Stimulated activated CD4-positive, alpha-beta T cell treated with anti-CD3 and anti-CD28 coated beads, Interleukin-12 subunit alpha, Interleukin-12 subunit beta, amount 100 ng/mL, for 24 hours (primary cell): Measurements from ENCODE around the gene SDC4.

ENCODE experiments used
- DNase-seq, 2 experiments: peaks; one replicate each; pipeline ENCODE4 v3.0.0-alpha.2; 2020; ENCODE audit warnings: low read depth in 2 of 2

Gene SDC4

DNA sequence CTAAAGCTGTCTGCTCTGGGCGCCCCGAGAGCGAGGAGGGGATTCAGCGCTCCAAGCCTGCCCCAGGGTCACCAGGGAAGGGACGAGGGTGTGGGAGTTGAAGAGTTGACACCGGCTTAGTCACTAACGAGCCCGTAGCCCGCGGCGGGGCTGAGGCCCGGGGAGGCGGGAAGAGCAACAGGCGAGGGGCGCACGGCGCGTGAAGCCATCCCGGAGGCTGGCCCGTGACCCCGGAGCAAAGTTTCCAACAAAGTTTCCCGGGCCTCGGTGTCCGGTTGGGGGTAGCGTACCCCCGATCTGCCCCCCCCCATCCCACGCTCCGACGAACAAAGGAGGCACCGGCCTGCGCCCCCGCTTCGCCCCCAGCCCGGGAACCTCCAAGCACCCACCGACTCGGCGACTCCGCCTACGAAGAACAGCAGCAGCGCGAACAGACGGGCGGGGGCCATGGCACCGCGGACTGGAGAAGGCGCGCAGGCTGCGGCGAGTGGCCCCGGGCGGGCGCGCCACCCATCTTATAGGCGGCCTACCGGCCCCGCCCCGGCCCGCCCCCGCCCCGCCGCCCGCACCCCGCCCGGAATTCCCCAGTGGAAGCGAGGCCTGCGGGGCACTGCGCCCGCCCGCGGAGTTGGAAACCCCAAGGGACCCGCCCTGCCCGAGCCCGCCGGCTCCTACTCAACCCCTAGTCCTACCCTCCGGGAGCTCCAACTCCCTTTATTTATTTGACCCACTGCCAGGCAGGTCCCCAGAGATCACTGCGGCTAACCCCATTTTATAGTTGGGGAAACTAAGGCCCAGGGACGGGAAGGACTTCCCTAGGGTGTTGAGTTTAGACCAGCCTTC is at the start of gene SDC4:
TSS of gene SDC4 (minus strand) at position 489 of the 843 bp plus-strand sequence. CDS start at position 449, 40 bp downstream.
- DNase-seq, result peak; percentile 44 to 63

DNA sequence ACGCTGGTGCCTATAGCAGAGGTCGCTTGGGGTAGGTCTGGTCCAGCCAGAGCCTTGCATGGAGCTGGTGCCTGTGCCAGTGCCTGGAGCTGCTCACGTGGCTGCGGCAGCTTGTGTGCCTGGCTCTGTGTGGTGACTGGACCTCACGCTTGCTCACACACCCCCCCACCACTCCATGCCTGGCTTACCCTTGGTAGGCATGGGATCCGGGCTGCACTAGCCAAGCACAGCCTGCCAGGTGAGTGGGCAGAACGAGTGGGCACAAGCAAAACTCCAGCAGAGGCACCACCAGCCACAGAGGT is 46.8 kb upstream of the SDC4 start:
- DNase-seq, result no peak

GRCh38 chr20:45394221-45395113 is 46.2 kb upstream of the SDC4 start:
- no peak for DNase-seq

DNA sequence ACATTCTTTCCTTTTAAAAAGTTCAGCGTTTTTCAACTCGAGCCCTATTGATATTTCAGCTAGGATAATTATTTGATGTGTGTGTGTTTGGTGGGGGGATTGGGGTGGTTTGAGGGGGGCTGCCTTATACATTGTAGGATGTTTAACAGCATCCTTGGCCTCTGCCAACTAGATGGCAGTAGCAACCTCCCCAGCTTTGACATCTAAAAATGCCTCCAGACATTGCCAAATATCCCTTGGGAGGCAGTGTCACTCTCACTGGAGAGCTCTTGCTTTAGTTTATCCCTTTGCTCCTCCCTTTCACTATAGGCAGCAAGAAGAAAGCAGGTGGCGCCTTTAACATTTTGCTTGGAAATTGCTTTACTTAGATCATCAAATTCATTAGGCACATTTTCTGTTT is 44.5 kb upstream of the SDC4 start:
- DNase-seq, result no peak

DNA sequence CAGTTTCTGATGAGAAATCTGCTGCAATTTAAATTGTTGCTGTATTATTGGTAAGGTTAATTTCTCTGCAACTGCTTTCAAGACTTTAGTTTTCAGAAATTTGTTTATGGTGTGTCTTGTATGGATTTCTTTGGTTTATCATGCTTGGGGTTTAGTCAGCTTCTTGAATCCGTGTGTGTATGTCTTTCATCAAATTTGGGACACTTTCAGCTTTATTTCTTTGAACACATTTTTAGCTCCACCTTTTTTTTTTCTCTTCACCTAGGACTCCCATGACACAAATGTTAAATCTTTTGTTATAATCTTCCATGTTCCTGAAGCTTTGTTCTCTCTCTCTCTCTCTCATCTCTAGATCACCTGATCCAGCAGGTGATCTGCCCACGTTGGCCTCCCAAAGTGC is 43.3 kb upstream of the SDC4 start:
- no peak for DNase-seq

GRCh38 chr20:45390931-45391330 is 42.7 kb upstream of the SDC4 start:
- no peak for DNase-seq

DNA sequence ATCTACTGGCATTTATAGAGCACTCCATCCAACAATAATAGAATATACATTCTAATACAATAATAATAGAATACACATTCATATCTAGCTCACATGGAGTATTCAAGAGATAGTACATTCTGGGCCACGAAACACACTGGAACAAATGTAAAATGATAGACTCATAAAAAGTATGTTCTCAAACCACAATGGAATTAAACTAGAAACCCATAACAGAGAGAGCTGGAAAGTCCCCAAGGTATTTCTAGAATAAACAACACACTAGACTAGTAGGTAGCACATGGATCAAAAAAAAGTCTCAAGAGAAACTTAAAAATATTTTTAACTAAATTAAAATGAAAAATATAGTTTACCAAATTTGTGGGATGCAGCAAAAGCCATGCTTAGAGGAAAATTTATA is 39.0 kb upstream of the SDC4 start:
- no peak for DNase-seq

GRCh38 chr20:45378191-45378590 is 30.0 kb upstream of the SDC4 start, which contains the start of gene TP53TG5:
TP53TG5 (minus strand) TSS chr20:45378325; CDS start chr20:45378236, 89 bp downstream.
- no peak for DNase-seq

DNA sequence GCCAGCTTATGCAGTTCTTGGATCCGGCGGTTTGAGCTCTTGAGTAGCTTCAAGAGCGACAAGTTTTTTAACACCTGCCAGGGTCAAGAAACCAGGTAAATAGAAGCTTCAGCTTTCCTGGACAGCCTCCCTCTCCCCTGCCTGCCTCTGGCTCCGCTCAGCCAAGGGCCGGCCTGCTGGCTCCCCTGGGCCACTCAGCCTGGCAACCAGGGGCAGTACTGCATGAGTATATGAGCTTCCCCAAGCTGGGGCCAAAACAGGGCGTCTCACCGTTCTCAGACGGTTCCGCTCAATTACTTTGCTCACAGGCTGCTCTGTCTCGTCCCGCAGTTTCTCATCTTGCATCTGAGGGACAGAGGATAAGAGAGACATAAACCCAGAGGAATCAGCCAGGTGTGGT is 29.0 kb upstream of the SDC4 start:
- DNase-seq, result no peak

- no peak for DNase-seq
Observed at GRCh38 chr20:45374966-45375365, 26.7 kb upstream of the SDC4 start.

- DNase-seq, result no peak
Observed at GRCh38 chr20:45374101-45374467, 25.9 kb upstream of the SDC4 start.

DNA sequence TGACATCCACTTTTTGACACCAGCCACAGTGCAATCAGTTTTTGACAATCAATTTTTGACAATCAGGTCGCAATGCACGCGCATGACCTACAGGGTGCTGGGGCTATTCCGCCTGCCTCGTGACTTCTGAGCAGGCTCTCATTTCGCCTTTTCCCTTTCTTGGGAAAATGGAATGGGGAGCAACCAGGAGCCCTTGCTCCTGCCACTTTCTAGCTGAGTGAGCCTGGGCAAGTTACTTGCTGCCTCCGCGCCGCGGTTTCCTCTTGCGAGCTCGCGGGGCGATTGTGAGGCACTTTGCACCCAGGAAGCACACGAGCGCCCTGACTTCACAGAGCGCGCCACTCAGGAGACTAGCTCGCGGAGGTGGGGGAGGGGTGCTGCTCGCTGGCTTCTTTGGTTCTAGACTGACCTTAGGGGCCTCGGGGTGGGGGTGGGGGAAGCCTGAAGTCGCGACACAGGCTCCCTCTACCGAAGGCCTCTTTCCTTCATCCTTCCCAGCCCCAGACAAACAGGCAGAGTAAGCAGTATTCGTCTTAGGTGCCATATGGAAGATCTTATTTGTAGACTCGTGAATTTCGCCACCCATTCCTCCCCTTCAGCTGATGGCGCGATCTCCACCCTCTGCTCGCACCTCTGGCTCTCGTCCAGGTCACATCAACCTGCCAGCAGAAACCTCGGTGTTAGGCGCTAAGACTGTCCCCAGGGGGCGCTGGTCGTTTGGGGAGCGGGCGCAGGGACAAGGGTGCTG is 25.3 kb upstream of the SDC4 start:
- peak; percentile 76 to 90 for DNase-seq

DNA sequence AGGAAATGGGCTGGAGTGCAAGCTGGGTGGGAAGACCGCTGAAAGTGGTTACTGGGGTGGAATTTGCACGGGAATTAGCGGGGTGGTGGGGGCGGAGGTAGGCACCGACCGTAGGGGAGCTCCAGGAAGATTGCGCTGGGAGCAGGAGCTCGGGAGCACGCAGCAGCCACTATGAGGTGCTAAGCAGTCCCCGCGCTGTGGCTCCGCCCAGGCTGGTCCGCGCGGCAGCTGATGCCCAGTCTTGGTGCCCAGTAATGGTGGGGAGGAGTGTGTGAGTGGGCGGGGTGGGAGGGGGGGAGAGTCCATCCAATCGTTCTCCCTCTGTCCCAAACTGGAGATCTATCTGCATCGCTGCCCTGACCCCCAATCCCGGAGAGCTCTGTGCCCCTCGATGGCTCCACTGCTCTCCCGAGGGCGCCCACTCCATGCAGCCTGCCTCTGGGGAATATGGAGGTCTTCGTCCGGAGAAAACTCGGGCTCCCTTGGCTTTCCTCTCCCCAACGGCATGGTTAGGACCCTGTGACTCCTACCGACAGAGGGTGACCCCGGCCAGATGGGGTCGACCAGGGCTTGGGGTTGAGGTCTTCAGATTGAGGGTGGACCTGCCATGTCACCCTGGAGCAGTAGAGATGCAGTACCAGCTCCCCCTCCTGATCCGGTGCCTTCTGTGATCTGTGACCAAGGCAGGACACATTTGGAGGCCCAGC is 24.6 kb upstream of the SDC4 start:
- DNase-seq, result no peak

DNA sequence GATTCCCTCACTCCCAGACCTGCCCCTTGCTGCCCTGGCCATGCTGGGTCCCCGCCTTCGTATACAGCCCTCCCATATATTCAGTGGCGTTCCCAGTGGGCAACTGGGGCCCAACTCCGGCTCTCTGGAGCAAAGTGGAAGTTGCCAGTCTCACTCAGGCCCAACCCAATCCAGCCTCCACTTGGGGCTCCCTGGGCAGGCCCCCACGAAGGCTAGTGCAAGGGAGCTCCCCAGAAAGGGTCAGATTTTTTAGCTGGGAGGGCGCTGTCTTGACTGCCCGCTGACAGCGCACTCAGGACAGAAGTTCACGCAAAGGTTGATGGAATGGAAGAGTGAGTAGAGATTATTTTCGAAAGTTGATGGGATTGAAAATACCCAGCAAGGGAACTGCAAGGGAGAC is 24.0 kb upstream of the SDC4 start:
- no peak for DNase-seq

DNA sequence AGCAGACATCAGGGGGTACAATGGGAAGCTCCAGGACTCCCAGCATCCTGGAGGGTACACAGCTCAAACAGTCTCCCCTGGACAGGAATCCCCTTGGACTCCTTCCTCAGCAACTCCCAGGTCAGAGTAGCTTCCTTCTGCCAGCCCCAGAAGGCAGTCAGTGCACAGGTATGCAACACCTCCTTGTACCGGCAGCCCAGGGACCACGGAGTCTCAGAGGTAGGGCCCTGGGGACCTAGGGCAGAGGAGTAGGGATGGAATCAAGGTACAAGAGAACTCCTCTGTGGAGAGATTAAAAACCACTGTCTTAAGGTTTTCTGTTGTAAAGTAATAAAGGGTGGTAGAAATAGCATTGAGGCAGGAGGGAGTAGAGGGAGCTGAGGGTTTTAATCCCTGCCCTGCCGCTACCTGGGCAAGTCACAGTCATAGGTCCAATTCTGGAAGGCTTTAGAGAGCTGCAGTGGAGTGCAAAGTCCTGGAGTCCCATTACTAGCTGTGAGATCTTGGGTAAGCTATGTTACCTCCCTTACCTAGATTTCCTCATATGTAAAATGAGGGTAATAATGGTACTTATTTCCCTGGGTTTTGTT is 22.4 kb upstream of the SDC4 start:
- no peak for DNase-seq

DNA sequence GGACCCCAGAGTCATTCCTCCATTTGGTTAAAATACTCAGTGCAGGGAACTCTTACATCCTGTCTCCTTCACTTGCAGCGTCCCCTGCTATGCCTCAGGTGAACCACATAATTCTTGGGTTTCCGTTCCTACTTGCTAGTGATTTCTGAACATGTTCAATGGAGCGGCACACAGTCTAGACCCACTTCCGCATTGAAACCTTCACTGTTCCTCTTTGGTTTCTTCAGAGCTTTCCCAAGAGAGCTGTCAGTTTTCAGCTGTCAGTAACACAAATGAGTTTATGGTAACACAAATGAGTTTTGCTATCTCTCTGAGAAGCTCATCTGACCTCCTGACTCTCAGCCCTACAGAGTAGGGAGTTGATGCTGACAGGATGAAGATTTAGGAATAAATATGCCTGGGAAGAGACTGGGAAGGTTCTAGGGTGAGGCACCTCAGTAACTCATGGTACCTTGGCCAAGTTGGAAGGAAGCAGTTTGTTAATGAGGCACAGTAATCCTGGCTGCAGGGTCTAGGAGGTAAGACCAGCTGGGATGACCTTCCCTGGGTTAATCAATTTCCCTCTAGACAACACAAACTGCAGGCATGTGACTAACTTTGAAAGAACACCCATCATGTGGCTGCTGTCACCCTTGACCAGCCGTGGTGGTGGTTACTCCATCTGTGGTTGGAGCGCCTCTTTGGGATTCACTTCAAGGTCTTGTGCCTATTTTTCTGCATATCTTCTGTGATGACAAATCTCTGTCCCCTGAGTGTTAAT is 20.2 kb upstream of the SDC4 start:
- no peak for DNase-seq

DNA sequence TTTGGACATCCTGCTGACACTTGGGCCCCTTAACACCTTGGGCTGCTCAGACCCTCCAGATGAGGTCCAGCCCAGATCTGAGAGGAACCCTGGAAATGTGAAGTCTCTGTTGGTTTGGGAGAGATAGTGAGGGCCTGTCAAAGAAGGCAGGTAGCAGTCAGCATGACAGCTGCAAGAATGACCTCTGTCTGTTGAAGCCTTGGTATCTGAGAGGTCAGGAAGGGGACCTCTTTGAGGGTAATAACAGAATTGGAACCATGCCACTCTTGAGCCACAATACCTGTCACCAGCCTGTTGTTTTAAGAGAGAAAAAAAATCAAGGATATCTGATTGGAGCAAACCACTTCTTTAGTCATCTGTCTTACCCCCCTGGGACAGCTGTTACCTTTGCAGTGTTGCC is 18.9 kb upstream of the SDC4 start:
- no peak for DNase-seq

- no peak for DNase-seq
Observed at GRCh38 chr20:45366631-45367030, 18.4 kb upstream of the SDC4 start.

DNA sequence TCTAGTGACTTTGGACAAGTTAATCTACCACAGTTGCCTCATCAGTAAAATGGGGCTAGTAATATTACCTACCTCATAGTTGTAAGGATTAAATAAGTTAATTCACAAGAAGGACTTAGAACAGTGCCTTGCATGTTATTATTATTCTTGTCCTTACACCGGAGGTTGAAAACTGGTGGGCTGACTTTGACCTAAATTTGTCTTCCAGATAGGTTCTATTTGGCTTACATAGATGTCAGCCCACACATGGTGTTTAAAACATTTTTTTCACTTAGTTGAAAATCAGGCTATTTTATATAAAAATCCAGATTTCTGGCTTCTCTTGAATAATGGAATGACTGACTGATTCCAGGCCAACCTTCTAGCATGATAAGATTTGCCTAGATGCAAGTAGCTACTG is 18.0 kb upstream of the SDC4 start:
- no peak for DNase-seq

- DNase-seq, result no peak
Observed at GRCh38 chr20:45365444-45365970, 17.3 kb upstream of the SDC4 start.
